K562 (cell line): ENCODE results near the gene ADAM21. TPM values are rescaled to one million over a fixed set of nuclear protein-coding genes. Genes with fewer than 3 reads are reported as not detected.

ENCODE experiments used
- polyA plus RNA-seq, 8 experiments: library from polyadenylated mRNA; depleted of rRNA in 4 of 8; stranded (reverse) in 5 of 8; unstranded in 3 of 8; fragments of >200 nt; fragmentation: Nextera tagmentation in 2 of 8; fragmentation: Illumina TruSeq in 1 of 8; extraction: Ambion mirVana in 2 of 8; extraction: Trizol in 1 of 8; gene quantifications; 2 replicates each; pipeline versions ENCODE4 v1.2.1 to v1.2.3, GENCODE V29; 2011 to 2014; ENCODE audit warnings: inconsistent platforms in 1 of 8, missing spikeins in 1 of 8
- small RNA-seq: library from RNA; depleted of rRNA; stranded (forward); fragments of <200 nt; gene quantifications from one replicate; pipeline ENCODE3, GENCODE V24; 2014
- total RNA-seq, 7 experiments: library from RNA; depleted of rRNA in 6 of 7; stranded (reverse); fragments of >200 nt in 6 of 7; fragmentation: Illumina TruSeq in 2 of 7; extraction: Trizol in 2 of 7; gene quantifications; 2 replicates each; pipeline versions ENCODE4 v1.2.1 to v1.2.3, GENCODE V29; 2011 to 2021; ENCODE audit warnings: low replicate concordance in 1 of 7

The ADAM21 gene
- total and polyA plus RNA-seq, 9 of the 15 experiments (the other 6 are each of a cell fraction or from before 2014, with no cell fraction given), result 0.03 to 0.15 (median 0.05) TPM; not detected in 4

Small RNAs within 50 kb of the gene (small RNA-seq; reads per million reads assigned to genes)
- gene RNU6-659P, result not detected

Other genes starting within 250 kb of the ADAM21 start
- 12.2 and 18.2 TPM in 2 replicates for gene COX16, start 92.5 kb upstream of the ADAM21 start, total RNA-seq (2014; rRNA removed)
- gene COX16, start 92.5 kb upstream of the ADAM21 start, total RNA-seq (2014; rRNA removed; fragmentation: Illumina TruSeq; extraction: Trizol), result 27.8 and 30.8 TPM in 2 replicates
- 16.1 and 20.8 TPM in 2 replicates for gene COX16, start 92.5 kb upstream of the ADAM21 start, total RNA-seq (2015; rRNA removed; fragmentation: Illumina TruSeq; extraction: Trizol)
- 26.8 and 29.7 TPM in 2 replicates for gene COX16, start 92.5 kb upstream of the ADAM21 start, total RNA-seq (2021)
- 13.3 and 17.1 TPM in 2 replicates for gene COX16, start 92.5 kb upstream of the ADAM21 start, polyA plus RNA-seq (2011; rRNA removed)
- gene COX16, start 92.5 kb upstream of the ADAM21 start, polyA plus RNA-seq (2014; fragmentation: Illumina TruSeq; extraction: Trizol), result 19.7 and 20.8 TPM in 2 replicates
- 10 to 100 TPM; 67.0 to 70.9 TPM for gene COX16, start 92.5 kb upstream of the ADAM21 start, polyA plus RNA-seq (2014; fragmentation: Nextera tagmentation; extraction: Ambion mirVana)
- gene COX16, start 92.5 kb upstream of the ADAM21 start, polyA plus RNA-seq (2014; rRNA removed), result 25.9 and 29.4 TPM in 2 replicates
- gene SYNJ2BP, start 35.1 kb upstream of the ADAM21 start, total RNA-seq (2014; rRNA removed), result 1.3 and 1.8 TPM in 2 replicates
- 3.1 TPM in 2 replicates for gene SYNJ2BP, start 35.1 kb upstream of the ADAM21 start, total RNA-seq (2014; rRNA removed; fragmentation: Illumina TruSeq; extraction: Trizol)
- 4.1 and 4.6 TPM in 2 replicates for gene SYNJ2BP, start 35.1 kb upstream of the ADAM21 start, total RNA-seq (2015; rRNA removed; fragmentation: Illumina TruSeq; extraction: Trizol)
- 3.5 and 3.6 TPM in 2 replicates for gene SYNJ2BP, start 35.1 kb upstream of the ADAM21 start, total RNA-seq (2021)
- 2.4 TPM in 2 replicates for gene SYNJ2BP, start 35.1 kb upstream of the ADAM21 start, polyA plus RNA-seq (2011; rRNA removed)
- gene SYNJ2BP, start 35.1 kb upstream of the ADAM21 start, polyA plus RNA-seq (2014; fragmentation: Illumina TruSeq; extraction: Trizol), result 2.9 and 3.3 TPM in 2 replicates
- gene SYNJ2BP, start 35.1 kb upstream of the ADAM21 start, polyA plus RNA-seq (2014; fragmentation: Nextera tagmentation; extraction: Ambion mirVana), result 1 to 10 TPM; 3.7 to 4.3 TPM
- 1.8 and 3.5 TPM in 2 replicates for gene SYNJ2BP, start 35.1 kb upstream of the ADAM21 start, polyA plus RNA-seq (2014; rRNA removed)
- 0.05 TPM in 1 of 2 replicates, not detected in the other for gene ADAM20, start 82.8 kb downstream of the ADAM21 start, total RNA-seq (2014; rRNA removed)
- 0.13 and 0.15 TPM in 2 replicates for gene ADAM20, start 82.8 kb downstream of the ADAM21 start, total RNA-seq (2014; rRNA removed; fragmentation: Illumina TruSeq; extraction: Trizol)
- not detected in 2 replicates for gene ADAM20, start 82.8 kb downstream of the ADAM21 start, total RNA-seq (2015; rRNA removed; fragmentation: Illumina TruSeq; extraction: Trizol)
- gene ADAM20, start 82.8 kb downstream of the ADAM21 start, total RNA-seq (2021), result not detected in 2 replicates
- 0.03 and 0.04 TPM in 2 replicates for gene ADAM20, start 82.8 kb downstream of the ADAM21 start, polyA plus RNA-seq (2011; rRNA removed)
- gene ADAM20, start 82.8 kb downstream of the ADAM21 start, polyA plus RNA-seq (2014; fragmentation: Illumina TruSeq; extraction: Trizol), result not detected in 2 replicates
- under 1 TPM in 1 of 2 experiments, not detected in 1; 0.03 TPM for gene ADAM20, start 82.8 kb downstream of the ADAM21 start, polyA plus RNA-seq (2014; fragmentation: Nextera tagmentation; extraction: Ambion mirVana)
- not detected in 2 replicates for gene ADAM20, start 82.8 kb downstream of the ADAM21 start, polyA plus RNA-seq (2014; rRNA removed)
- gene MED6, start 148.5 kb downstream of the ADAM21 start, total RNA-seq (2014; rRNA removed), result 16.8 and 16.9 TPM in 2 replicates
- gene MED6, start 148.5 kb downstream of the ADAM21 start, total RNA-seq (2014; rRNA removed; fragmentation: Illumina TruSeq; extraction: Trizol), result 34.9 and 40.4 TPM in 2 replicates
- gene MED6, start 148.5 kb downstream of the ADAM21 start, total RNA-seq (2015; rRNA removed; fragmentation: Illumina TruSeq; extraction: Trizol), result 28.9 and 31.9 TPM in 2 replicates
- 21.4 and 23.5 TPM in 2 replicates for gene MED6, start 148.5 kb downstream of the ADAM21 start, total RNA-seq (2021)
- 36.8 and 52.0 TPM in 2 replicates for gene MED6, start 148.5 kb downstream of the ADAM21 start, polyA plus RNA-seq (2011; rRNA removed)
- gene MED6, start 148.5 kb downstream of the ADAM21 start, polyA plus RNA-seq (2014; fragmentation: Illumina TruSeq; extraction: Trizol), result 37.7 and 40.8 TPM in 2 replicates
- 10 to 100 TPM; 21.6 to 28.1 TPM for gene MED6, start 148.5 kb downstream of the ADAM21 start, polyA plus RNA-seq (2014; fragmentation: Nextera tagmentation; extraction: Ambion mirVana)
- 30.4 and 35.3 TPM in 2 replicates for gene MED6, start 148.5 kb downstream of the ADAM21 start, polyA plus RNA-seq (2014; rRNA removed)
- gene TTC9, start 189.7 kb downstream of the ADAM21 start, total RNA-seq (2014; rRNA removed), result not detected in 2 replicates
- not detected in 2 replicates for gene TTC9, start 189.7 kb downstream of the ADAM21 start, total RNA-seq (2014; rRNA removed; fragmentation: Illumina TruSeq; extraction: Trizol)
- gene TTC9, start 189.7 kb downstream of the ADAM21 start, total RNA-seq (2015; rRNA removed; fragmentation: Illumina TruSeq; extraction: Trizol), result not detected in 2 replicates
- gene TTC9, start 189.7 kb downstream of the ADAM21 start, total RNA-seq (2021), result 0.02 and 0.07 TPM in 2 replicates
- not detected in 2 replicates for gene TTC9, start 189.7 kb downstream of the ADAM21 start, polyA plus RNA-seq (2011; rRNA removed)
- not detected in 2 replicates for gene TTC9, start 189.7 kb downstream of the ADAM21 start, polyA plus RNA-seq (2014; fragmentation: Illumina TruSeq; extraction: Trizol)
- not detected for gene TTC9, start 189.7 kb downstream of the ADAM21 start, polyA plus RNA-seq (2014; fragmentation: Nextera tagmentation; extraction: Ambion mirVana)
- not detected in 2 replicates for gene TTC9, start 189.7 kb downstream of the ADAM21 start, polyA plus RNA-seq (2014; rRNA removed)